ENCODE measurements around the gene FTCDNL1.

DNA sequence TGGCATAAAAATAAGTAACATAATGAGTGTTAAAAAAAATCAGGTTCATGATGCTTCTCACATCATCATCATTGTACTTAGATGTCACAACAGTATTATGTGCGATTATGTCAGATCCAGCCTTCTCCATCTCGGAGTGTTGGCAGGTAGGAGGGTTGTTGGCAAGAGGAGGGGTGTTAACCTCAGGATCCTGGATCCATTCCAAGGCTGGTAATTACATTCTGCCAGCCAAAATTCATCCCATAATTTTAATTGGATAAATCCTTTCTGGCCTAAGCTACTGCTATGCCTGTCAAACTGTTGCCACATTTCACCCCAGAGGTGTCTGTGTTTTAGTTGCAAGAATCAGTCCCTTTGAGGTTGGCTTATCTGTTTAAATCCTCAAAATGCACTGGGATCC lies 891 bp upstream of the FTCDNL1 start:
- TF ChIP-seq ZNF274 (IDR thresholded peaks at IDR 0.05; ENCODE audit: low read depth, low read length) (no peak), YY1 (IDR thresholded peaks at IDR 0.05; ENCODE audit: insufficient read depth, insufficient read length) (no peak)

All from NT2/D1 (cell line).